Stimulated activated CD4-positive, alpha-beta T cell treated with anti-CD3 and anti-CD28 coated beads, Interleukin-15, amount 100 ng/mL, for 1 hour (primary cell): ENCODE measurements around the gene BHLHA15.
A peak's percentile ranks its signal among the peaks of the same experiment; 100 is the strongest.

Experiments used
- DNase-seq, 2 donors: peaks; one replicate each; pipeline ENCODE4 v3.0.0-alpha.2; 2020; ENCODE audit warnings: low read depth in 1 of 2, low spot score in 1 of 2

Gene BHLHA15

DNA sequence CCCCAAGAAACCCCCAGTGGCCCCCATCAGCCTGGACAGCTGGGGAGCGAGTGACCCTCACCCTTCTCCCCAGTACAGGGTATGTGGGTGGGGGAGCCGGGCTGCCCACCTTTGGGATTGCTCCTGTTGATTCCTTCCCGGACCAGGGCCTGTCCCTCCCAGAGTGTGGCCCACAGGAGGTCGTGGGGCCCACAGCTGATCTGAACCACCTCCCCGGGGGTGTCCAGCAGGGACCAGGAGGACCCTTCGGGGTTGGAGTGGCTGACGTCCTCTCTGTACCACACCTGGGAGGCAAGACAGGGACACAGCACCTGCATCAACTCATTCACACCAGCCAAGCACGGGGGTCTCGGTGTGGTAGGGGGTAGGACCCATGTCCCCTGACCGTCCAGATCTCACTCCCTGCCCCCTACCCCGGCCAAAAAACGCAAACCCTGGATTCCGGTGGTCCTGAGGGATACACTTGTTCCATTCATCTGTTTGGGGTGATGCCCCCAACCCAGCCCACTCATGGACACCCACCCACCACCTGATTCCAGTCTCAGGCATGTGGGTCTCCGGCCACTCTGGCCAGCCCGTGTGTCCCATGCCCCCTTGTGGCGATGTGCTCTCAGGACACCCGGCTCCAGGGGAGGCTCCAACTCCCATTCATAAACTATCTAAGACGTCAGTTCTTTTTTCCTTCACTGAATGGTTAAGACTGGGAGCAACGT, 29.9 kb downstream of the BHLHA15 start:
- no peak for DNase-seq

DNA sequence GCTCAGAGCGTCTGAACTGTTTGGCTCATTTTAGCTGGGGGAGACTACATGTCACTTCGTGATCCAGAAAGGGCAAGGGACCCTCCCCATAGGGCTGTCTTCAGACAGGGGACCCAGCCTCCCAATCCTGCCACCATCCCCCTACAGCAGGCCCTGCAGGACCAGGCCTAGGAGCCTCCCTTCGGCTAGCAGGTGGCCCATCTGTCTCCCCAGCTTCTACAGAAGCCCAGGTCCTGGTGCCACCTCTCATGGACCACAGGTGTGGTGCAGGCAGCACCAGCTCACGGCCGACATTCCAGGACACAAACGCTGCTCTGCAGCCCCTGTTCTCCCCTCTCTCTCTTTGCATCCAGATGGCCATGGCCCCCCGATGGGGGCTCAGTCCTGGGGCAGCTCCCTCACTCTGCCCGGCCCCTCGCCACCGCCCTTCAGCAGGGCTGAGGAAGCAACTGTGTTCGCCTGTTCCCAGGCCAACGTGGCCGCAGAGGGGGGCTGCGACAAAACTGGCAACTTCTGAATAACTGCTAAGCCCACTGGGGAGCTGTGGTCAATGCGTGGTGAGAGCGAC, 30.5 kb downstream of the BHLHA15 start:
- no peak for DNase-seq

DNA sequence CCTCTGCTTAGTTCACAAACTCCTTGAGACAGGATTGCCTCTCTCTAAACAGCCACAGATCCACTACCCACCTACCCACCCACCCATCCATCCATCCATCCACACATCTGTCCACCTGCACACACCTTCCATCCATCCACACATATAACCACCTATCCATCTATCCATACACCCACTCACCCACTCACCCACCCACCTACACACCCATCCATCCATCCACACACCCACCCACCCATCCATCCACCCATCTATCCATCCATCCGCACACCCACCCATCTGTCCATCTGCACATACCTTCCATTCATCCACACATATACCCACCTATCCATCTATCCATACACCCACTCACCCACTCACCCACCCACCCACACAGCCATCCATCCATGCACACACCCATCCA, 31.1 kb downstream of the BHLHA15 start:
- no peak for DNase-seq

DNA sequence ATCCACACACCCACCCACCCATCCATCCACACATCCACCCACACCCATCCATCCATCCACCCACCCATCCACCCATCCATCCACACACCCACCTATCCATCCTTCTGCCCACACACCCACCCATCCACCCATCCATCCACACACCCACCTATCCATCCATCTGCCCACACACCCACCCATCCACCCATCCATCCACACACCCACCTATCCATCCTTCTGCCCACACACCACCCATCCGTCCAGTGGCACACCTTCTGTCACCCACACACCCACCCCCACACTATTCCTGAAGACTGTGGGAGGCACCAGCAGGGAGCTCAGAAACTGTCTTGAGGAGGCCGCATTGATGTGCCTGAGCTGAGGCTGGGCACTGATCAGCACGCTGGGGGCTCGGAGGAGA, 31.7 kb downstream of the BHLHA15 start:
- no peak for DNase-seq

DNA sequence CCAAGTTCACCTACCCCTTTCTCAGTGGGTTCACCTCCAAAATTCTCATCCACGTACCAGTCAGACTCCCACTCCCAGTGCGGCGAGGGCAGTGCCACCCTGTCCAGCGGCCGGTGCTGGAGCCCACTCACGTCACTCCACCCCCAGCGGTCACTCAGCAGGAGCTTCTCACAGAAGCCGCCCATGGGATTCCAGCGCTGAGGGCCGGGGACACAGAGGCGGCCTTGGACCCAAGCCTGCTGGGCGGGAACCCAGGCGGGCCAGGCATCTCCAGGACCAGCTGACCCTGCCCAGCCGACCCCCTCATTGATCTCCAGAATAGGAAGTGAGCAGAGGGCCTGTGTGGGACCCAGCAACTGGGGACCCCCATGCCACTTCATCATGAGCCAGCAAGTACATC, 33.6 kb downstream of the BHLHA15 start:
- no peak for DNase-seq

DNA sequence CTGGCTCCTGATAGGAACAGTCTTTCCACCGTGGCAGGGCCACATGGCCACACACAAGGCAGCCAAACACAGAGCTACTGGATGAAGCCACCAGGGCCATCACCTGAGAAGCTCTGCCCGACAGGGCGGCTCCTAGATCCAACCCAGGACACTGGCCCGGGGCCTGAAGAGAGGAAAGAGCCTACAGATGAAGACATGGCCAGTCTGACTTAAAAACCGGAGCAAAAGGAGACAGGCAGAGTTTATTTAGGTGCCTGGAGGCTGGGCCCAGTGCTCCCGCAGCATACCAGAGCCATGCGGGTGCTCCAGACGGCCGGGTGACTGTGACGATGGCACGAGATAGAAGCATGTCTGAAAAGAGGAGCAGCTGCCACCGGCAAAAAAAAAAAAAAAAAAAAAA, 36.9 kb downstream of the BHLHA15 start:
- no peak for DNase-seq

DNA sequence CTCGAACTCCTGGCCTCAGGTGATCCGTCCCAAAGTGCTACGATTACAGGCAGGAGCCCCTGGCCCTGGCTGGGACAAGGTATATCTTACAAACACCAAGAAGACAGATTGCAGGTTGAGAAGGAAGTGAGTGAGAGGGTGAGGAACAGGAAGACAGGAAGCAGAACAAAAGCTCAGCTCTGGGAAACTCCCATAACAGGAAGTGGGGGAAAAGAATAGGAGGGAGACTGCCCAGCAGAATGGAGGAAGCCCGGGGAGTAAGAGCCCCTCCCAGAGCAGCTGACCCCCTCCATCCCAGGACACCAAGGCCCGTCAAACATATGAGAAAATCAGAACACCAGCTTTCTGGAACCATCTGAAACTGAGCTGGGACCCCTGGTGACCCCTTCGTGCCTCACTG, 37.9 kb downstream of the BHLHA15 start:
- DNase-seq: no peak

DNA sequence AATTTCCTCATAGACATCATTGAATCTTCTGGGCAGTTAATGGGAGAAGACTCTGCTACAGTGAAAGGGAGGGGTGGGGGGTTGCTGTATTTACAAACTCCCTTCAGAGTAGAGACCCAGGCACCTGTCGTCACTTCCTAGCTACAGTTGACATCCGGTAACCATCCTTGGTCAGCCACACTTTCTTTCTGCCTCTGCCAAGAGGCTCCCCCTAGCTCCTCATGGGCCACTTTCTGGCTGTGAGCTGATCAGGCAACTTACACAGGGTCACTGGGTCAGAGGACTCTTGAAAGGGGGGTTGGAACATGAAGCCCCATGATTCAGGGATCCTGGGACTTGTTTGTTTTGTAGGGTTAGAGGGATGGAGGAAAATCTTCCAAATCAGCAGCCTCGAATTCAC, 39.5 kb downstream of the BHLHA15 start:
- DNase-seq: peak in 1 of 2 donors; percentile 13

DNA sequence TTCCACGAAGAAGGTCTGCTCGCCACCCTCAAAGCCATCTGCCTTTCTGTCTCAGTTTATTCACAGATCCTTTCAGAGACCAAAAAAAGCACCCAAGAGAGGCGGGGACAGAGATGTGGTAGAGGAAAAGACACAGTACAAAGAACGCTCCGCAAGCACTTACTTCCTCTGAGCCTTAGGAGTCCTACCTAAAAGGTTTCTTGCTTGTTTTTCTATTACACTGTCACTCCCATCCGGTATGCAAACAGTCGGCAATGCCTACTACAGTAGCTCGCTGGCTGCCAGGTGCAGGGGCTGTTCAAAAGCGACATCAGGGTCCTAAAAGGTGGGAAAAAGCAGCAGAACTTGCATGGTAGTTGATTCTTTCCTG, 40.0 kb downstream of the BHLHA15 start:
- DNase-seq: no peak

DNA sequence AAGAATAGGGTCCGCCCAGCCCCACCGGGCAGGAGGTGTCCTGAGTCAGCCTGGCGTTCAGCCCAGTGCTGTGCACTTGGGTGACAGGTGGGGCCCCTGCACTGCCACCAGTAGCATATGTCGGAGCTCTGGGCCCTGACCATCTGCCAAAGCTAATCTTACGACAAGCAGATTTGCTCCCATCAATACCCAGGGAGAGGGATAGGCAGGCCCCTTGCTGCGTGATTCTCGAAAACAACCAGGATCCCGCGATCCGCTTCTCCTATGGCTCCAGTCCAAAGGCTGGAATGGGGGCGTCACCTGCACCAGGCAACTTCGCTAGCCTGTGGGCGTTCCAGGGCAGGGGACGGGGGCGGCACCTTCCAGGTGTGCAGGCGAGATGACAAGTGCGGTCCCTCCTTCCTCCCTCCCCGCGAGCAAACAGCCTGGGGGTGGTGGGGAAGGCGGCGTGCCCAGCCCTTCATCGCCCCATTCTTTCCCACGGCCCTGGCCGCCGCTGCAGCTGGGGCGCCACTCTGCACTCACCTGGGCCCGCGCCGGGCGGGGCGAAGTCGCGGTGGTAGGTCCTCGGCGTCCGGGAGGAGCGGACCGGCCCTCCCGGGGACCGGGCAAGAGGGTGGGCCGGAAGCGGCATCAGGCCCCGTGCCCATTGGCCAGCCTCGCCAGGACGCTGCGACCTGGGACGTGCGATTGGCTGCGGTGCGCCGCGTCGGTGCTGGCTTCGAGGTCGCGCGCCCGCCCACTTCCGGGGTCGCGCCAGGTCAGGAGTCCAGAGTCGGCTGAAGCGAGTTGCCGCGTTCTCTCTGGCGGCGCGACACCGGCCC, 40.6 kb downstream of the BHLHA15 start, which contains the start of gene TECPR1:
Gene TECPR1, minus strand, starts transcription at position 632 of the 824 bp plus-strand sequence. CDS start 6,086 bp downstream, outside the sequence.
- DNase-seq: peak; percentile 72 to 80

DNA sequence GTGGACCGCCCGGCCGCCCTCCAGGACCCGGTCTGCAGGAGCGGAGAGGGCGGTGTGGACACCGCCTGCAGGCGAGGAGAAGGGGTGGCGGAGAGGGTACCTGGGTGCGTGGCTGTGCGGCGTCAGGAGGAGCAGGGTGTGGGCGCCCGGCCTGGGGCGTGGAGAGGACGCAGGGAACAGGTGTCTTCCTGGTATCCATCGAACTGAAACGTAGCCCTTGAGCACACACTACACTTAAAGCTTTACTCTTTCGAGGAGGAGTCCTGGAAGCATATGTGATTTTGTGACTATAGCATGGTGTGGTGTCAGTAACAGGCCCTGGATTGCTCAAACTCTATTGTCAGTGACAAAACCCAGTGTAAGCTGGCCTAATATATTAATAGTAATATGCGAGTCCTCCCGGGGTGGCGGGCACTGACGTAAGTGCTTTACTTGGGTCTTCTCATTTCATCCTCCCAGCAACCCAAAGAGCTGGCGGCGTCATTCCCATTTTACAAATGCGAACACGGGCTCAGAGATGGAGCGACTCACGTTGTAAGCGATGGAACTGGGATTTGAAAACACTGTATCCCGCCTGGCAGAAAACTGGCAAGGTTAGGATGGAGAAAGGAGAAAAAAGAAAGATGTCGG, 41.3 kb downstream of the BHLHA15 start:
- DNase-seq: no peak

DNA sequence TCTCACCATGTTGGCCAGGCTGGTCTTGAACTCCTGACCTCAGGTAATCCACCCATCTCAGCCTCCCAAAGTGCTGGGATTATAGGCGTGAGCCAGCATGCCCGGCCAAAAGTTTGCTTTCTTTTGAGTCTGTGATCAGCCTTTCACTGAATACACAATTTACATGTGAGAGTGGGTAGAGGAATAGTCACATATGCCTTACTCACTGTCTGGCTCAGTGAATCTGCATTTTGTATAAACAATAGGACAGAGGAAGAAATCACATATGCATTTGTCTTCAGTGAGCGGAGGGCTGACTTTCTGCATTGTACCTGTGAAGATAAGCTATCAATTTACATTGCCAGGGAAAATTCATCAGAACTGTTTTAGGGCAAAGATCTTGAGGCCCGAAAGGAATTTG, 43.3 kb downstream of the BHLHA15 start:
- DNase-seq: no peak

DNA sequence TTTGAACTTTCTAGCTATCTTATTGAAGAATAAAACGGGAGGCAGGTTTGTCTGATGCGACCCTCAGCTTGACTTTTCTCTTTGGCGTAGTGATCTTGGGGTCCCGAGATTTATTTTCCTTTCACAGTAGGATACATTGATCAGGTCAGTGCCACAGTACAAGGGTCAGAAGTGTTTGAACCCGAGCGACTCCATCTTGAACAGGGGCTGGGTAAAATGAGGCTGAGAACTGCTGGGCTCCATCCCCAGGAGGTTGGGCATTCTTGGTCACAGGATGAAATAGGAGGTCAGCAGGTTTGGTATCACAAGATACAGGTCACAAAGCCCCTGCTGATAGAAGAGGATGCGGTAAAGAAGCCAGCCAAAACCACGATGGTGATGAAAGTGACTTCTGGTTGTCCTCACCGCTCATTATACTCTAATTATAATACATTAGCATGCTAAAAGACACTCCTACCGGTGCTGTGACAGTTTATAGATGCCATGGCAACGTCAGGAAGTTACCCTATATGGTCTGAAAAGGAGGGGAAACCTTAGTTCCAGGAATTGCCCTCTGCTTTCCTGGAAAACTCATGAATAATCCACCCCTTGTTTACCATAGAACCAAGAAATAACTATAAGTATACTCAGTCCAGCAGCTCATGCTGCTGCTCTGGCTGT, 43.8 kb downstream of the BHLHA15 start:
- DNase-seq: no peak

DNA sequence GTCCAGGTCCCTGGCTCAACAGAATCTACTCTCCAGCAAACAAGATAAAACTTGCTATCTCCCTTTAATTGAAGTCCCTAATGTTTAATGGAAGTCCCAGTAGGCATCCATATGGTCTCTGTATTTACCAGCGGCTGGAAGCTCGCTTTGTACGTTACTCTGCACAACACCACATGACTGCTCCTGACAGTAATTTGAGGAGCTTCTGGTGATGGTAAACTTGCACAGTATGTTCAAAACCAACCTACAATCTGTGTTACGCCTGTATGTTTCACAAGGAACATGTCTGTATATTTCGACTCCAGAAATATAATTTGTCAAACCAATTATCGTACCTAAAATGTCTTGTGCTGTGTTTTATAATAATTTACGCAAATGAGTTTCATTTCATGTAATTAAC, 45.2 kb downstream of the BHLHA15 start:
- no peak for DNase-seq

DNA sequence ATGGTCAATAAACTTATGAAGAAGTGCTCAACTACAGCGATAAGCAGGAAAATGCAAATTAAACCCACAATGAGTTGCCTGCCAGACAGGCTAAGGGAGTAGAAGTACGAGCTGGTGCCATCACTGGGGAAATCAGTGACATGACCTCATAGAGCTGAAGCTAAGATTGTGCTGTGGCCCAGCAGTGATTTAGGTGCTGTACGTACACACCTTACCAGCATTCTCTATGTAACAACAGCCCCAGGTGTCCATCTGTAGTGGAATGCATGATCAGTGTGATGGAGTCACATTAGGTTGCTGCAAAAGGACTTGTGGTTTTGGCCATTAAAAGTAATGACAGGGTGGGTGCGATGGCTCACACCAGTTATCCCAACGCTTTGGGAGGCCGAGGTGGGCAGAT, 46.5 kb downstream of the BHLHA15 start:
- DNase-seq: no peak
